Activated CD4-positive, alpha-beta T cell treated with anti-CD3 and anti-CD28 coated beads, Interleukin-2, amount 50 U/mL, for 1 hour (primary cell): ENCODE results near the gene PCDHAC1.

Experiments
- DNase-seq: peaks from one replicate; pipeline ENCODE4 v3.0.0-alpha.2; 2020

Gene PCDHAC1

GRCh38 chr5:140967226-140967893 is 41.3 kb downstream of the PCDHAC1 start:
- no peak for DNase-seq

GRCh38 chr5:140969880-140970279 is 43.8 kb downstream of the PCDHAC1 start:
- DNase-seq, result no peak

GRCh38 chr5:140973550-140973949 is 47.5 kb downstream of the PCDHAC1 start:
- DNase-seq, result no peak

DNA sequence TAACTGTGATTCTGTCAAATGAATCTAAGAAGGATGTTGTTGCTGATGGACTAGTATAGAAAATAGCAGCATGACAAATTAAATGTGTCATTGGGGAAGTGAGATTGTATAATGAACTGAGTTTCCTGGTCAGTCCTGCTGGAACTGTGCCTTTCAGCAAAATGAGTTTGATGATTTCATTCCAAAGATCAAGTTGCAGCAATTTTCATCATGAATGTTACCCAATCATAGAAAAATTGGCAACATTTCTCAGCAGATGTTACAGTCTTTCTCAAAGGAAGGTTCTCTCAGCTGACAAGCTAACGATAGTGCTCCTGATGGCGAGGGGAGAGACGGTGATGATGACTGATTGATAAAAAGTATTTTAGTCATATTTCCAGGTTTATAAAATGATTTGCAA is 50.9 kb downstream of the PCDHAC1 start:
- DNase-seq, result no peak

DNA sequence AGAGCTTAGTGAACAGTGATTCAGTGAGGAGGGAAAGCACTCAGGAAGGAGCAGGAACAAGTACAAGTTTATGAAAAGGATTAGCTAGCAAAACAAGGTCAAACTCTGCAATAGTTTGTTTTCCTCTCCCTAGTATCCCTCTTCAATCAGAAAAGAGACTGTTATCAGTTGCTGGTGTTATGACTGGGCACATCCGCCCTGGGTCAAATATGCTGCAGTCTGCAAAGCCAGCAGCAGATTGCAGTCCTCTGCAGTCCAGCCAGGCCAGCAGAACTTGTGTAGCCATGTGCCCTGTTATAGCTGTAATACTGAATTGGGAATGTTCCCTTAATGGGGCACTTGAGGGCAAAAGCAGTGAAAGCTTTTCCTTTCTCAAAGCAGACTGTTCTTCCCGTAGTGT is 52.2 kb downstream of the PCDHAC1 start:
- DNase-seq, result no peak

- no peak for DNase-seq
Measured at GRCh38 chr5:140978983-140979382, 52.9 kb downstream of the PCDHAC1 start.
